GM19099 (cell line): ENCODE results near the gene TMEM120B.

ENCODE experiments used
- POLR2A ChIP-seq: IDR thresholded peaks from 3 replicates; pipeline ENCODE4 v1.6.1; 2011; ENCODE audit warnings: low read depth; ENCODE audit not compliant: insufficient read length; ENCODE audit errors: extremely low read depth

TMEM120B gene

DNA sequence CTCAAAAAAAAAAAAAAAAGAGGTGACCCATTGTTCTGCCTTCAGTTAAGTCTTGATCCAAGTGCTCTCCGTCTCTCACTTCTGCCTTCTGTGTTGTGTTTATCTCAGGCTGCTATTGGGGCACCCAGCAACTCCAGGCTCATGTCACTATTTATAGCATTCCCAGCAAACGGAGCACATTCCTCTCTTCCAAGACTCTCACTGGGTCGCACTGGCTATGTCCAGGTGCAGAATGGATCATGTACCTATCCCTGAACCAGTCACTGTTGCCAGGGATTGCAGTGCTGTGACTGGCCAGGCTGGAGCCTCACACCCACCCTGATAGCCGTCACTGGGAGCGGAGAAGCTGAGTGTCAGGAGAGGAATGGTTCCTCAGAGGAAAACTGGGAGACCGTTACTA is 49.7 kb downstream of the TMEM120B start:
- no peak for TF ChIP-seq POLR2A

GRCh38 chr12:121764808-121765207 is 52.3 kb downstream of the TMEM120B start:
- no peak for TF ChIP-seq POLR2A

- no peak for TF ChIP-seq POLR2A
Measured at GRCh38 chr12:121765573-121765972, 53.0 kb downstream of the TMEM120B start.

DNA sequence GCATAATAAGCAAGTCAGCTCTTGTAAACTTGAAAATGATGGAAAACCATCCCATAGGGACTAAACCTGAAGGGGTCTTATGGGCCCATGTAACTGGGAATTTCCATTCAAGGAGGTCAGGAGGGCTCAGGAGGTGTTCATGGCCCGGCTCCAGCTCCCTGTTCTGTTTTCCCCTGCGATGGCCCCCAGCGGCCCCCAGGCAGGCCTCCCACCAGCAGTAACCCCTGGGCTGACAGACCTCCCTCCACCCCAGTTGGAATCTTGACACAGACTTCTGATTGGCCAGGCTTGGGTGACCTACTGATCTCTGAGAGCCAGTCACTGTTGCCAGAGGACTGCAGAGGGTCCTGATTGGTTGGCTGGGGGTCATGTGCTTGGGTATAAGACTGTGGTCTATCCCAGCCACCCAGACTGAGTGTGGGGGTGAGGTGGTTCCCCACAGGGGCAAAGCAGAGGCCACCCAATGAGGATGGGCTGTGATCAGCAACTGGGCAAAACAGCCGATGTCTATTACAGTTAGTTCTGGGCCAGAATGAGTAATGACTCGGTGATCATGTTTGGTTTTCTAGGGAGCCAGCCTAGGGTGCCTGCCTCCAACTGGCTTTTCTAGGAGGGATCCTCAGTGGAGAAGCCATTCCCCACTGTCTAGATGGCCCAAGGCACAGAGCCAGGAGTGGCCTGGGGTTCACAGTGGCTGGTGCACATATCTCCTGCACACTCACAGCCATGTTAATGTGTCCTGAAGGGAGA is 53.9 kb downstream of the TMEM120B start:
- TF ChIP-seq POLR2A, result no peak

GRCh38 chr12:121767525-121768016 is 55.0 kb downstream of the TMEM120B start:
- no peak for TF ChIP-seq POLR2A

GRCh38 chr12:121769297-121769830 is 56.8 kb downstream of the TMEM120B start:
- TF ChIP-seq POLR2A, result no peak

DNA sequence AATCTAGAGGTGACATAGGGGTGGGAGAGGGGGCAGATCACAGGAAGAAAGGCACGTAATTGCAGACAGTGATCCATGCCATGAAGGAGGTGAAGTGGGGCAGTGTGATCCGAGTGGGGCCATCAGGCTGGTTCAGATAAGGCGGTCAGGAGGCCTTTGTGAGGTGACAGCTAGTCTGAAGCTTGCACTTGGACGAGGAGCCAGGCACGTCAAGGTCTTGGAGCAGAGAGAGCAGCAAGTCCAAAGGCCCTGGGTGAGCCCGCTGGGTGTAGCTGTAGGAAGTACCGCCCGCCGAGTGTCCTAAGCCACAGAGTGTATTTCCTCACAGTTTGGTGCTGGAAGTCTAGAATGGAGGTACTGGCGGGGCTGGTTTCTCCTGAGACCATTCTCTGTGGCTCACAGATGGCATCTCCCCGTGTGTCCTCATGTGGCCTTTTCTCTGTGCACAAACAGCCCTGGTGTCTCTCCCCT is 57.3 kb downstream of the TMEM120B start:
- no peak for TF ChIP-seq POLR2A

GRCh38 chr12:121770388-121770787 is 57.8 kb downstream of the TMEM120B start:
- no peak for TF ChIP-seq POLR2A

DNA sequence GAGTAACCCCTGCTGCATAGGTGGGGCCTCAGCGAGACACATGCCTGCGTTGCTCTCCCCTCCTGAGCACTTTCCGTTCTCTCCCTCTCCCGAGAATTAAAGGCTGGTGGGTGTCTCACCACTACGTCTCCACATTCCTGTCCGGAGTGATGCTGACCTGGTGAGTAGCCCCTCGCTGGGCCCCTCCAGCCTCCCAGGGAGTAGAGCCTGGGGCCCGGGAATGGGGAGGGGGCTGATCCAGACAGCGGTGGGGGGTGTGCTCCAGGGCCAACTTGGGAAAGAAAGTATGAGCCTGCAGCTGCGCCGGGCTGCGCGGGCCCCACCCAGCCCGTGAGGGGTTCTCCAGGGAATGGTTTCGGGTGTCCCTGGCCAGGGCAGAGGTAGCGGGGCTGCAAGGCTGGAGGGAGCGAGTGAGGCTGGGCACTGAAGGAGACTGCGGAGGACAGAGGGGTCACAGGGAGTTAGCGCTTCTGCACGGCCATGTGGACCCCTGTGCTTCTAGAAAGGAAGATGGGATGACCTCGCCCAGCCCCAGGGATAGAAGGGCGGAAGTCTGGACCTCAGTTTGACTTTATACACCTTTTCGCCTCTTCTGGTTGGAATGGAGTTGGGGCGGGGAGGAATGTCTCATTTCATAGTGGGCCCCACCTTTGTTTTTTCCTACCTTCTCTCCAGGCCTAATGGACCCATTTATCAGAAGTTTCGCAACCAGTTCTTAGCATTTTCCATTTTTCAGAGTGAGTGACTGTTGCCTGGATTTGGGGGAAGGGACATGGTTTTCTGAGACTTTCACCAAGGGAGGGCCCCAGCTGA is 58.5 kb downstream of the TMEM120B start:
- no peak for TF ChIP-seq POLR2A

GRCh38 chr12:121773011-121773777 is 60.6 kb downstream of the TMEM120B start:
- TF ChIP-seq POLR2A, result no peak

GRCh38 chr12:121774968-121775474 is 62.5 kb downstream of the TMEM120B start:
- no peak for TF ChIP-seq POLR2A

- no peak for TF ChIP-seq POLR2A
Measured at GRCh38 chr12:121775501-121775900, 62.9 kb downstream of the TMEM120B start.

DNA sequence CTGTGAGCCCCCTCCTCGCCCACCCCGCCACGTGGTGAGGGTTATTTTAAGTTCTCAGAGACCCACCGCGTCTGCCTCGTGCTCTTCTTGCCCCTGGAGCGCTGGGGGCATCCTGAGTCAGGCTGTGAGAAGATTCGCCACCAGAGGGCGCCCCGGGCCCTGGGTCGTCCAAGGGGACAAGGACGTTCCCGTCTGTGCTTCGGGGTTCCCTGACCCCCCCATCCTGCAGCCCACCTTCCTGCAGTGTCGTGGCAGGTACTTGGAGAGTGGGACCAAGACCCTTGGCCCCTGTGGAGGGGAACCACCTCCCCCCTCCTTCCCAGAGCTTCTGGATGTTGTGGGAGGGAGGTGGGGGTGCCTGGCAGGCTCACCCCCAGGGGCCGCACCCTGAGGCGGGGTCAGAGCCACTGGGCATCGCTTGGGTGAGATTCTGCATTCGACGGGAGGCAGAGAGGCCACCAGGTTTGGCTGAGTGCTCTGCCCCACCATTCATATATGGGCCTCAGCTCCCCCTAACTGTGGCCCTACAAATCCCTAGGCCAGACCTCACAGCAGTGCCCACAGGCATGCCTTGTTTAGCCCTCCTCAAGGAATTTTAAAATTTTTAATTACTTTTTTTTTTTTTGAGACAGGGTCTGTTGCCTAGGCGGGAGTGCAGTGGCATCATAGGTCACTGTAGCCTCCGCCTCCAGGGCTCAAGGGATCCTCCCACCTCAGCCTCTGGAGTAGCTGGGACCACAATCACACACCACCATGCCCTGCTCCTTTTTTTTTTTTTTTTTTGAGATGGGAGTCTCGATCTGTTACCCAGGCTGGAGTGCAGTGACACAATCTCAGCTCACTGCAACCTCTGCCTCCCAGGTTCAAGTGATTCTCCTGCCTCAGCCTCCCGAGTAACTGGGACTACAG is 63.9 kb downstream of the TMEM120B start:
- no peak for TF ChIP-seq POLR2A
